Heart left ventricle (tissue), 13 donors: ENCODE results near the gene CYB5B.

Source experiments
- POLR2A ChIP-seq, 2 donors: fragments of 450-650 bp; IDR thresholded peaks; one replicate each; pipeline ENCODE4 v1.6.1; 2017; ENCODE audit warnings: antibody characterized with exemption in 2 of 2, mild to moderate bottlenecking in 2 of 2, moderate library complexity in 2 of 2
- TF ChIP-seq, protein P1 (sequence below), 12 donors: fragments of 200-600 bp; sonication (generic) in 4 of 12; IDR thresholded peaks; one replicate each; pipeline versions ENCODE4 v1.5.0 to v1.8.0; 2018 to 2022; ENCODE audit warnings: antibody characterized with exemption in 12 of 12, mild to moderate bottlenecking in 5 of 12
- donor health status: ischemic (EF 13 %, LVEDD 7.1; RV severe dilation, severe dysfunction).
- donor health status: DM: no; HTN: yes; CAD: no.
- donor health status: DM: no; HTN: no; CAD: no.
- donor health status: ischemic (EF 25% LVEDD 6.9; RV normal size, moderate dysfunction).
- donor health status: ischemic (EF 25% LVEDD 5.7; RV mildly dilated, moderate dysfunction).
- donor health status: ischemic (EF 35%, LVEDD 5.7; RV mildly dilated, moderate dysfunction).
- donor health status: nonischemic (EF 11% LVEDD 7.7; RV severe dilation, severe dysfunction).
- donor health status: DM: yes; HTN: yes; CAD: no.
- donor health status: PGD.
- donor health status: ischemic (EF 29% LVEDD 5.4; RV normal size, mild dysfunction).
- donor health status: nonischemic (EF 23%, LVEDD 6.1; RV moderate dilation, normal function).

DNA sequence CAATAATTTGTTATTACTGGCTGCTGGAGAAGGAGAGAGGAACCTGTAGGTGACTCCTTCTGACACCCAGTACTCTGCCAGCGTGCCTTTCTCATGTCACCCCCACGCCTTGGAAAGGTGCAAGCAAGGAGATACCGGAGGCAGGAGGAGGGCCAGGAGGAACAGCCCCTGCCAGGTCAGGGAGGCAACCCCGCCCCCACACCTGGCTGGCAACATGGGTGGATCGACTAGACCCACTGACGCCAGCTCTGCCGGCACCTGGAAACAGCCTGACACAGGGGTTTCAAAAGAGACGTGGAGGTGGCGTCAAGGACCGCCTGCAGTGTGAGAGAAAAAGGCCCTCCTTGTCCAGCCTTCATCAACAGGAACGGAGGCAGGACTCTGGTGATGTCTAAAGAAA, 62.3 kb downstream of the CYB5B start:
- TF ChIP-seq, protein P1, sequence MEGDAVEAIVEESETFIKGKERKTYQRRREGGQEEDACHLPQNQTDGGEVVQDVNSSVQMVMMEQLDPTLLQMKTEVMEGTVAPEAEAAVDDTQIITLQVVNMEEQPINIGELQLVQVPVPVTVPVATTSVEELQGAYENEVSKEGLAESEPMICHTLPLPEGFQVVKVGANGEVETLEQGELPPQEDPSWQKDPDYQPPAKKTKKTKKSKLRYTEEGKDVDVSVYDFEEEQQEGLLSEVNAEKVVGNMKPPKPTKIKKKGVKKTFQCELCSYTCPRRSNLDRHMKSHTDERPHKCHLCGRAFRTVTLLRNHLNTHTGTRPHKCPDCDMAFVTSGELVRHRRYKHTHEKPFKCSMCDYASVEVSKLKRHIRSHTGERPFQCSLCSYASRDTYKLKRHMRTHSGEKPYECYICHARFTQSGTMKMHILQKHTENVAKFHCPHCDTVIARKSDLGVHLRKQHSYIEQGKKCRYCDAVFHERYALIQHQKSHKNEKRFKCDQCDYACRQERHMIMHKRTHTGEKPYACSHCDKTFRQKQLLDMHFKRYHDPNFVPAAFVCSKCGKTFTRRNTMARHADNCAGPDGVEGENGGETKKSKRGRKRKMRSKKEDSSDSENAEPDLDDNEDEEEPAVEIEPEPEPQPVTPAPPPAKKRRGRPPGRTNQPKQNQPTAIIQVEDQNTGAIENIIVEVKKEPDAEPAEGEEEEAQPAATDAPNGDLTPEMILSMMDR (IDR thresholded peaks at IDR 0.05): no peak
- TF ChIP-seq POLR2A (IDR thresholded peaks at IDR 0.05): no peak
